Activated CD4-positive, alpha-beta memory T cell treated with anti-CD3 and anti-CD28 coated beads for 36 hours (primary cell): Measurements from ENCODE around the gene GPRIN2. TPM values are rescaled to one million over a fixed set of nuclear protein-coding genes. Genes with fewer than 3 reads are reported as not detected.

Experiments
- CTCF ChIA-PET: fragments of 350-600 bp; sonication (Branson Sonifier 250); formaldehyde crosslinking; loops from one replicate; lab custom pipeline; 2021; ENCODE audit warnings: antibody characterized with exemption, inconsistent platforms; lab: Charles Lee
- POLR2A ChIA-PET: fragments of 350-600 bp; sonication (Branson Sonifier 250); formaldehyde crosslinking; loops from one replicate; lab custom pipeline; 2021; ENCODE audit warnings: antibody characterized with exemption; lab: Charles Lee
- DNase-seq: peaks from one replicate; pipeline ENCODE4 v3.0.0-alpha.2; 2020
- H3K27ac Mint-ChIP-seq: one replicate; pipeline ENCODE4 v1.8.0; 2021; ENCODE audit warnings: mixed read lengths
- H3K27me3 Mint-ChIP-seq: one replicate; pipeline ENCODE4 v1.8.0; 2021; ENCODE audit warnings: mixed read lengths
- H3K36me3 Mint-ChIP-seq: one replicate; pipeline ENCODE4 v1.8.0; 2021; ENCODE audit warnings: mixed read lengths
- H3K4me1 Mint-ChIP-seq: one replicate; pipeline ENCODE4 v1.8.0; 2021; ENCODE audit warnings: low read depth, mixed read lengths
- H3K4me3 Mint-ChIP-seq: one replicate; pipeline ENCODE4 v1.8.0; 2021; ENCODE audit warnings: mild to moderate bottlenecking, mixed read lengths
- H3K9me3 Mint-ChIP-seq: one replicate; pipeline ENCODE4 v1.8.0; 2021; ENCODE audit warnings: mixed read lengths
- intact Hi-C: fragments of 100-400 bp; cut with micrococcal nuclease; formaldehyde crosslinking; loops from one replicate; pipeline ENCODE4 v1.15.1; 2023
- total RNA-seq, 2 experiments: library from RNA; stranded (reverse); gene quantifications; one replicate each; pipeline ENCODE4 v1.2.3, GENCODE V29; 2021

The GPRIN2 gene
- total RNA-seq, 2 experiments from 2014 or later = not detected

DNA sequence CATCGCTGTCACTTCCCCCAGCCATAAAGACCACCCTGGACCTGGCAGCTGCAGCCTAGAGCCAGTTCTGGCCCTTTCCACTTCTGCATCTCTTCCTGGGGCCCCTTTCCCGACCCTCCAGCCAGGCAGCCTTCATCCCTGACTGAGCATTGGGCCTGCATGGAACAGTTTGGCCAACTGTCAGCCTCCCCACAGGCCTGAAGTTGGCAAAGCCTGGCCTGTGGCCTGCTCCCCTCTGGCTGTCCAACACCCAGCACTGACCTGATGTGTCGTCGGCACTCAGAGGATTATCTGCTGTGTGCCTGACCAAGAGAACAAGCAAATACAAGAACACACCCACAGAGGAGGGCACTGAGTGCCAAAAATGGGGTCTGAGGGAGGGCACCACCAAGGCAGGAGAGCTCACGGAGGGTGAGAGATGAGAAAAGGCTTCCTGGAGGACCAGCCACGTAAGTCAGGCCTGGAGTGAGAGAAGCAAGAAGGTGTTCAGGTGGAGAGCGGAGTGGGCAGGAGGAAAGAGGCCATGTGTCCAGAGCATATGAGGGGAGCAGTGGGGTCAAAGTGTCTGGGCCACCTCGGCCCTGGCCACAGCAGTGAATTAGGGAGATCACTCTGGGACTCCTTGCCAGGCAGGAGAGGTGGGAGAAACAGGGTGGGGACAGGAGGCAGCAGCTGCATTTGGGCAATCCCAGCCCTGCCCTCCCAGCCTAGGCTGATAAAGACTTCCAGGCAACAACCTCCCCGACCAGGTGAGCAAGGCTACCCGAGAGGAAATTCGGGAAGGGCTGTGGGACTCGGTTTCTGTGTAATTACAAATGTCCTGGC, 4.5 kb downstream of the GPRIN2 start:
- intact Hi-C loops = no loop called here
- ChIA-PET POLR2A (no interaction called here), CTCF (no interaction called here)
- DNase-seq = no peak
- Mint-ChIP-seq H3K36me3 (no peaks in the 10 kb centered on the region), H3K27ac (no peak overlapping the region), H3K9me3 (no peaks in the 10 kb centered on the region), H3K4me3 (no peak overlapping the region), H3K4me1 (peaks cover 4% of the 10 kb centered on the region), H3K27me3 (peaks cover 6% of the 10 kb centered on the region)

DNA sequence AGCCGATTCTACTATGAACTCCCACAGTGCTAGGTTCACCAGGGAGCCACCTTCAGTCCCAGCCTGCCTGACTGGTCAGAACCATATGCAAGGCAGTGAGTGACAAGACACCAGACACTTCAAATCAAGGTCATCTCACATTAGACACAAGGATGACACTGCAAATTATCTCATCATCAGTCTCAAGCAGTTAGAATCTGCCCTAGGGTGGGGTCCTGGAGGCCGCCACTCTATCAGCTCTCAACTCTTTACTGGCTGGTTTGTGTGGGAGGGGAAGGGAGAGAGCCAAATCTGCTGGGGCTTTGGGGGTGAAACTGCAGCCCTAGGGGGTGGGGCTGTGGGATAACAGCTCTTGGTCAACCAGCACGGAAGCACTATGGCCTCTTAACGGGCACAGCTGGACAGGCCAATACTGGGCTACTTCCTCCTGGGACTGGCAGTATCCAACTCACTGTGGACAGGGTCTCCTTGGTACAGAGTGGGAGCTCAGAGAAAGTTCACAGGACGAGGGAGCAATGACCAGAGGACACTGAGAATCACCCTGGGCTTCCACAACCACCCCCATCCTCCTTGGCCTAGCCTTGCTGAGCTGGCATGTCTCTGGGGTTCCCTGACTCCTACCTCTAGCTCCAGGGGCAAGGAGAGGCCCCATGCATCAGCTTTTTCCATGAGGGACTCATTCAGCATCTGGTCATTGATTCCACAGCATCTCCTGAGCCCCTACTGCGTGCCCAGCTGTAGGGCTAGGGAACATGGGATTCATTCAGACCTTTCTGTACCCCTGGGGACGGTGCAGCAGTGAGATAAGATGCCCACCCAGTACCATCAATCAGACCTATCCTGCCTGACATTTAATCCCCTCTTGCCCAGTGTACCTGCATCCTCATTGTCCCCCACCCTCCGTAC, 5.4 kb downstream of the GPRIN2 start:
- no peaks in the 10 kb centered on the region for H3K9me3 Mint-ChIP-seq

DNA sequence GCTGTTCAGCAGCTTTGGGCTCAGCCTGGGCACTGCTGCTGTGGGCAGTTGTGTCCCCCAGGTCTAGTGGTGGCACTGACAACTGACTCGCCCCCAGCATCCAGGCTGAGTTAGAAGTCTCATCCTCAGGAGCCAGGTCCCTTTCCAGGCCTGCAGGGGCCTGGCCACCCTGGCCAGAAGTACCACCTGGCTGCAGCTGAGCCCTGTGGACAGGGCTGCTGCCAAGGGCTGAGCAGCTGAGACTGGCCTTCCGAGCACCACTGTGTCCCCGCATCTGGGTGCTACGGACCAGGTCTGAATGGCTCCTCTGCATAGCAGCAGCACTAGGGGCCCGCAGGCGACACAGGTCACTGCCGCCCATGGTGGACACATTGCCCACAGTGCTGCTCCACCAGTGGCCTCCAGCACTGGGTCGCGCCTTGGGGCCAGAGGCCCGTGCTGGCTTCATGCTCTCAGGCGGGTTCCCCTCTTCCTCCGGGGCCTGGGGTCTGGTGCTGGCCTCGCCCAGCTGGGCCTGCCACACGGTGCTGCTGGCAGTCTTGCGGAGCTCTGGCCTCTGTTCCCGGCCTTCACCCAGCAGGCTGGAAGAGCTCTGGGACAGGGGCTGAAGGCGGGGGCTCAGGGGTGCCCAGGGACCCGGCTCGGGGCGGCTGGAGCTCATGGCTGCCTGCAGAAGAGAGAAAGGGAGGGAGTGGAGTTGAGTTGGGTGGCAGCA, 6.2 kb downstream of the GPRIN2 start:
- ChIA-PET CTCF (no interaction called here), POLR2A (no interaction called here)
- Mint-ChIP-seq H3K27ac (no peak overlapping the region), H3K27me3 (peaks cover 1% of the 10 kb centered on the region), H3K36me3 (no peaks in the 10 kb centered on the region), H3K9me3 (no peaks in the 10 kb centered on the region), H3K4me1 (no peaks in the 10 kb centered on the region), H3K4me3 (no peak overlapping the region)
- intact Hi-C loops = no loop called here
- DNase-seq = no peak

More for the DNA sequence above, 5.4 kb downstream of the GPRIN2 start:
- H3K27me3 Mint-ChIP-seq = peaks cover 5% of the 10 kb centered on the region
- no peaks in the 10 kb centered on the region for H3K36me3 Mint-ChIP-seq
- H3K4me3 Mint-ChIP-seq = no peak overlapping the region
- POLR2A ChIA-PET = no interaction called here
- DNase-seq = no peak
- H3K4me1 Mint-ChIP-seq = peaks cover 2% of the 10 kb centered on the region
- H3K27ac Mint-ChIP-seq = no peak overlapping the region
- CTCF ChIA-PET = no interaction called here
- intact Hi-C loops = no loop called here

DNA sequence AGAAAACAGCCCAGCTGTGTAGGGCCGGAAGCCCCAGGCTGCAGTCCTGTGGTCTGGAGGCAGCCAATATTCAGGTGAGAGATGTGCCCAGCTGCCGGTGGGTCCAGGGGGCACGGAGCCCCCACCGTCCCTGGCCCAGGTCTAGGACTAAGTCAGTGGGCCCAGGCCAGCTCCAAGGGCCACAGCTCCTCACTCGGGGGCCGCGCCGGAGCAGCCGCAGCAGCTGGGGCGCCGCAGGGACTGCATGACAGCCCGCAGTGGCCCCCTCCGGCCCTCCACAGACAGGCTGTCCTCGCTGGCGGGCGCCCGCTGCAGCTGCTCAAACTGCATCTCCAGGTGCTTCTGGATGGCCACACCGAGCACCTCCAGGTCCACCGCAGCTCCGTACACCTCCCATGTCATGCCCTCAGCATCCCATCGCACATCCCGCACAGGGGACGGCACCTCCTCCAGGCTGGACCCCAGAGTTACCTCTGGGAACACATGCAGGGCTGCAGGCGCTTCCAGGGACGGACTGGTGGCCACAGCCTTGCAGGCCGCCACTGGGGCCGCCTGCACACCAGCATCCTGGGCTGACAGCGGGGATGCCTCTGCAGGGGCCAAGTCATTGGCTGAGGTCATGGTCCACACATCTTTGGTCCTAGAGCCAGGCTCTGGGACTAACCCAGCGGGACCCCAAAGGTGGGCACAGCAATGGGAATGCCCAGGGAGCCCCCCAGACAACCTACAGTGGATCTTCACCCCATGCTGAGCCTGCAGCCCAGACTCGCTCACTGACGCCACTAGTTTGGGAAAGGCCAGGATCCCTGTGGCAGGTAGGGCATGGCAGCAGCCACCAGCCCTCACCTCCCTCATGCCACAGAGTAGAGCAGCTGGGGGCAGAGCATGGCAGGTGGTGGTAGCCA, 7.0 kb downstream of the GPRIN2 start:
- no peak for DNase-seq
- ChIA-PET POLR2A (no interaction called here), CTCF (no interaction called here)
- intact Hi-C loops = no loop called here
- Mint-ChIP-seq H3K27ac (no peak overlapping the region), H3K9me3 (no peaks in the 10 kb centered on the region), H3K27me3 (peaks cover 1% of the 10 kb centered on the region), H3K36me3 (no peaks in the 10 kb centered on the region), H3K4me1 (no peaks in the 10 kb centered on the region), H3K4me3 (no peak overlapping the region)

DNA sequence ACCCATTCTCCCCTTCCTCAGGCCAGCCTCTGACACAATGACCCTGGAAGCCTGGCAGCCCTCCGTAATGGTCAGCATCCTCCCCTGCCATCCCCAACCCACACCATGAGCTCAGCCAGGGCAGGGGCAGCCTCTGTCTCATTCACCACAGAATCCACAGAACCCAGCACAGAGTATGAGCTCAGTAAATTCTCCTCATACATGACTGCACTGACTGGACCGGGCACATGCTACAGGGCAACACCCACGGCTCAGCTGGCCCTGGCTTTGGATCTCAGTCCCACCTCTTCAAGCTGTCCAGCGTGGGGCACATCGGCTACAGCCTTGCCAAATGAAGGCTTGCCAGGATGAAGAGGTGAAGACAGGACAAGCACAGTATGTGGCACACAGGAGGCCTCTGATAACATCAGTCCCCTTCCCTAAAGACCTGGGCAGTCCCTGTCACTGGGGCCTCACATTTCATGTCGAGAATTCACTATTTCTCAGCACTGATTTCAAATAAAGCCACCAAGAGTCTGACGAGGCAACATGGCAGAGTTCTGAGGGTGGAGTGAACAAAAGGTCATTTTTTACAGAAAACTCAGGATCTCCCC, 7.9 kb downstream of the GPRIN2 start:
- no peaks in the 10 kb centered on the region for H3K9me3 Mint-ChIP-seq
- no peak for DNase-seq
- H3K4me1 Mint-ChIP-seq = no peaks in the 10 kb centered on the region
- CTCF ChIA-PET = no interaction called here
- H3K36me3 Mint-ChIP-seq = no peaks in the 10 kb centered on the region
- intact Hi-C loops = no loop called here
- H3K27ac Mint-ChIP-seq = no peak overlapping the region
- no peak overlapping the region for H3K4me3 Mint-ChIP-seq
- peaks cover 1% of the 10 kb centered on the region for H3K27me3 Mint-ChIP-seq
- POLR2A ChIA-PET = no interaction called here

DNA sequence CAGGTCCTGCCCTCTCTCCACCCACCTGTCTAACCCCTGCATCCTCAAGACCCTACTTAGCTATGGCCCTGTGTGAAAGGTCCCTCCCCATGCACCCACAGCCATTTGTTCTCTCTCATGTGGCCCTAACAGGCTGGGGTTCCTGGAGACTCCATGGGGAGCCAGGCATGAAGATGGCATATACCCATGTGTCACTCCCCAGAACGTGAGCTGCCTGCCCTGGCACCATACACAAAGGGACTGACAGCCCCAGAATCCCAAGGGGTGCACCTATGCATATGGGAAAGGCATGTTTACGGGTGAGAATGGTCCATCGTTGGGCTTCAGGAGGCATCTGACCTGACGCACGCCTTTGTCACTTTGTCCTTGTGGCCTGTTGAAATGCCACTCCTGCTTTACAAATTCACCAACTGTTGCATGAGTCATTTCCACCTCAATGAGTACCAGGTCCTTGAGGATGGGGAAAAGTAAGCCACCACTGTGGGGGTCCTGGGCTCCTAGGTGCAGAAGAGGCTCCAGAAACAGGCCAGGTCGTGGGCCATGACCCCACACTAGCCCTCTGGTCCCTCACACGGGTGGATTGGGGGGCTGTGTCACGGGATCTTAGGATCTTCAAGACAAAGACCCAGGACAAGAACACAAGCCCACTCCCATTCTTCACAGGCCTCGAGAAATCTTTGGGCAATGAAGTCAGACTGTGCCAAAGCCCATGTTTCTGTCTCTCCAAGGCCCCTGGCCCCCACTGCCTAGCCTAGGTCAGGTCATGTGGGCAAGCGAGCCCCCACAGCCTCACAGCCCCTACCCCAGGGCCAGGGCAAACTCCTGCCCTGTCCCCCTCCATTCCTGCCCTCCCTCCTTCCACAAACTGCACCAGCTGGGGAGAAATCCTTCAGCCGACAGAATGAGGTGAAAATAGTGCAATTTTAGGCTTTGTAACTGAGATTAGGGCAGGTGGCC, 8.6 kb downstream of the GPRIN2 start:
- DNase-seq = peak; percentile 8
- no peaks in the 10 kb centered on the region for H3K4me1 Mint-ChIP-seq
- H3K27me3 Mint-ChIP-seq = peaks cover 6% of the 10 kb centered on the region
- no peaks in the 10 kb centered on the region for H3K36me3 Mint-ChIP-seq
- CTCF ChIA-PET = no interaction called here
- intact Hi-C loops = no loop called here
- no peak overlapping the region for H3K27ac Mint-ChIP-seq
- H3K4me3 Mint-ChIP-seq = no peak overlapping the region
- H3K9me3 Mint-ChIP-seq = no peaks in the 10 kb centered on the region
- POLR2A ChIA-PET = no interaction called here

DNA sequence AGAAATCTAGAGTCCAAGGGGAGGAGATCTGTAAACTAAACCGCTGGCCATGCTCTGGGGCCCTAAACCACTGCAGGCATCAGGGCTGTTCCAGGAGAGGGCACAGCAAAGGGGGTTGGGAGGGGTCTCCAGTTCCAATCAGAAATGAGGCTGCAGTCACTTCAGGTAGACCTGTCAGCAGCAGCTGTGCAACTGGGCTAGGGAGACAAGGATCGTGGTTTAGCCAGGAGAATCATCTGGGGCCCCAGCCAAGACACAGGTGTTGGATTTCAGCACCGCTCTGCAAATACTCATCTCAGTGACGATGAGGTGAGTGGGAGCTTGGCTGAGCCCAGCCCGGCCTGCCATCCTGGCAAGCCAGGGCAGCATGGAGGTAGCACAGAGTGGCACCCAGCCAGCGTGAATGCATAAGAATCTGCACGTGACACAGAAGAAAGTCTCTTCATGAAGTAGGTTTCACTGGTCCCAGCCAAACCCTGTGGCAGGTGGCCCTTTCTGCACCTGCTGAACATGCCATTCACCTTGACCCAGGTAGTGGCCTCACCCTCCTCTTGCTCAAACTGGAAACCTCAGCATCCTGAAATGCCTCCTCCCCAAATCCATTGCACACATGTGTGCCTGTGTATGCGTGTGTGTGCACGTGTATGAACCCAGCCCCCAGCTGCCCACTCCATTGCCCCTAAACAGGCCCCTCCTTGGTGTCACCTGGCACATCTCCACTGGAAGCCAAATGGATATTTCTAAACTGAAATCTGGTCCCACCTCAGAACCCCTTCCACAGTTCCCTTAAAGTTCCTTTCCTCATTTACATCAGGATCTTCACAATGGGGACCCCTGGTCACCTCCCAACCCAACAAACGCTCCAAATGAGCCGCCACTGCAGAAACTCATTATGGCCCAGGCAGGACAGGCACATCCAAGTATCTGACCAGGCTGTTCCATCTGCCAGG, 9.6 kb downstream of the GPRIN2 start:
- no peak overlapping the region for H3K4me3 Mint-ChIP-seq
- H3K4me1 Mint-ChIP-seq = no peaks in the 10 kb centered on the region
- H3K27me3 Mint-ChIP-seq = peaks cover 13% of the 10 kb centered on the region
- CTCF ChIA-PET = no interaction called here
- intact Hi-C loops = no loop called here
- POLR2A ChIA-PET = no interaction called here
- no peak overlapping the region for H3K27ac Mint-ChIP-seq
- no peaks in the 10 kb centered on the region for H3K36me3 Mint-ChIP-seq
- DNase-seq = peak; percentile 9
- no peaks in the 10 kb centered on the region for H3K9me3 Mint-ChIP-seq

DNA sequence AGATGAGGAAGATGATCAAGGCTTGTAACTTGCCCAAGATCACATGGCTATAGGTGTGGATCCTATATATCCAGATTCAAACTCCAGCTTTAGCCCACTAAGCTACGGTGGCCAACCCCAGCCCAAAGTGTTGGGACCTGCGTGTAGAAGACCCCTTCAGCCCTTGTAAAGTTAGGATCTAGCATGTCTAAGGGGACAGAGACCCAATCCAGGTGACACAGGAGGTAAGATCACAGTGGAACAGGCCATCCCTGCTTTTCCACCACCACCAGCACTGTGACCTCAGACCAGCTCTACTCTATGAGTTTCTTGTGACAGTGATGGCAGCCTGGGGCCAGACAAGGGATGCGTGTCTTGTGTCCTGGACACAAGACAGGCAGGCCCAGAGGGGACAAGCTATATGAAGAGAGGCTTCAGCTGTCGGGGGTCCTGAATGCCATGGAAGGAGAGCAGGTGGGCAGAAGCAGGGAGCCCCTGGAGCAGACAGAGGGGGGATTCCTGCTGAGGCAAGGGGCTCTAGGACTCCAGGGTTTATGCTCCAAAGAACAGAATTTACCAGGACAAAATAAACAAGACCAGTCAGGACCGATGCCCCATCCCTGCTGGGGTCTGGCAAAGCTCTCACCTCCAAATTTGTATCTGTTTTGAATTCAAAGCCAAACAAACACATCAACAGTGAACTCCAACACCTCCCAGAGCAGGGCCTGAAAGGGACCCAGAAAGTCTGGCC, 10.4 kb downstream of the GPRIN2 start:
- CTCF ChIA-PET = interaction anchor here (1.6 kb wide), 1 partner anchor 14 kb away, joined by 3 read pairs; no protein-coding TSS in a partner anchor
- H3K27me3 Mint-ChIP-seq = peaks cover 14% of the 10 kb centered on the region
- no peak for DNase-seq
- H3K9me3 Mint-ChIP-seq = no peaks in the 10 kb centered on the region
- H3K36me3 Mint-ChIP-seq = no peaks in the 10 kb centered on the region
- POLR2A ChIA-PET = no interaction called here
- H3K4me3 Mint-ChIP-seq = no peak overlapping the region
- H3K27ac Mint-ChIP-seq = no peak overlapping the region
- intact Hi-C loops = no loop called here
- no peaks in the 10 kb centered on the region for H3K4me1 Mint-ChIP-seq

DNA sequence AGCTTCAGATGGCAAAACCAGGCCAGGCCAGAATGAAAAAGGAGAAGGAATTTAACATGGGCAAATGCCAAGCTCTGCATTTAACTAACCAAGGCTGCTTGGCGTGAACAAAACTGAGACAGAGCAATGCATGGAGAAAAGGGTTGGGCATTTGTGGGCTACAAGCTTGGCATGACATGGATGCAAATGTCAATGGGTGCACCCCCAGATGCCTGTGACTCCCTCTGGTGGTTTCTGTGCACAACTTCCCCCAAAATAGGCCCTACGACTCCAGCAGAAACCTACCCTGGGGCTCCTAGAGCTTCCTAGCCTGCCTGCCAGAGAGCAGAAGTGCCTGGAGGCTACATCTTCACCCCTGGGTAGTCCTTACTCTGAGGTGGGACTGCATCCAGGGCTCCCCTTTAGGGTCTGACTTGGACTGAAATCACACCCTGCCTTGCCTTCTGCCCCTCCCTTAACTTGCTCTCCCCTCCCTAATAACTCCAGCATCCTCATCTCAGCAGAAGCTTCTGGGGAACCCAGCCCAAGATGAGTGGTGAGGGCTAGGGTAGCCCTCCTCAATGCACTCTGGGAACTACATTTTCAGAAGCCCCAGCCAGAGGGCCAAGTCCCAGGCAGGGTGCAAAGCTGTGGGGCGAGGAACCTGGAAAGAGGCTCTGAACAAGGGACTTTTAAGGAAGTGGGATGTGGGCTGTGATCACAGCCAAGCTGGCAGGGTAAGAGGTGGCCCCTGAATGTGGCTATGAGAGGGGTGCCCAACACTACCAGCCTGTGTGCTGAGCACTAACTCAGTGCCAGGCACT, 11.3 kb downstream of the GPRIN2 start:
- POLR2A ChIA-PET = no interaction called here
- H3K9me3 Mint-ChIP-seq = no peaks in the 10 kb centered on the region
- H3K4me1 Mint-ChIP-seq = no peaks in the 10 kb centered on the region
- H3K4me3 Mint-ChIP-seq = no peak overlapping the region
- no peak overlapping the region for H3K27ac Mint-ChIP-seq
- CTCF ChIA-PET = interaction anchor here (1.6 kb wide), 1 partner anchor 15 kb away, joined by 3 read pairs; no protein-coding TSS in a partner anchor
- peak; percentile 17 for DNase-seq
- H3K27me3 Mint-ChIP-seq = peaks cover 21% of the 10 kb centered on the region
- no peaks in the 10 kb centered on the region for H3K36me3 Mint-ChIP-seq
- intact Hi-C loops = no loop called here
